HEK293 (cell line): Measurements from ENCODE around the gene ZNF540.

Source experiments
- OSR2 ChIP-seq: fragments of 450-650 bp; formaldehyde crosslinking; IDR thresholded peaks from 2 replicates; pipeline ENCODE4 v1.5.1; 2016; ENCODE audit warnings: missing biosample characterization, missing genetic modification characterization
- PBX3 ChIP-seq: sonication (generic); formaldehyde crosslinking; IDR thresholded peaks from 2 replicates; pipeline ENCODE4 v1.8.1; 2022; ENCODE audit warnings: mild to moderate bottlenecking, moderate library complexity, missing genetic modification reagents
- PRDM2 ChIP-seq: fragments of 450-650 bp; formaldehyde crosslinking; IDR thresholded peaks from 2 replicates; pipeline ENCODE4 v1.5.1; 2016; ENCODE audit warnings: missing biosample characterization, missing genetic modification characterization, borderline replicate concordance
- SP7 ChIP-seq: fragments of 450-650 bp; formaldehyde crosslinking; IDR thresholded peaks from 2 replicates; pipeline ENCODE4 v1.5.1; 2016; ENCODE audit warnings: missing biosample characterization, missing genetic modification characterization
- TCF7L2 ChIP-seq: IDR thresholded peaks from 2 replicates; pipeline ENCODE4 v1.6.1; 2011; ENCODE audit warnings: low read depth, mild to moderate bottlenecking, inconsistent platforms, low read length, moderate library complexity, borderline replicate concordance
- TRIM28 ChIP-seq: IDR thresholded peaks from 2 replicates; pipeline ENCODE4 v1.6.1; 2011; ENCODE audit warnings: low read length, control low read depth, borderline replicate concordance
- ZBTB6 ChIP-seq: fragments of 450-650 bp; formaldehyde crosslinking; IDR thresholded peaks from 2 replicates; pipeline ENCODE4 v1.5.1; 2017; ENCODE audit warnings: missing biosample characterization, missing genetic modification characterization
- ZFP3 ChIP-seq: fragments of 450-650 bp; formaldehyde crosslinking; IDR thresholded peaks from 2 replicates; pipeline ENCODE4 v1.5.1; 2016; ENCODE audit warnings: low read depth, missing biosample characterization, missing genetic modification characterization
- ZFP37 ChIP-seq: fragments of 450-650 bp; formaldehyde crosslinking; IDR thresholded peaks from 2 replicates; pipeline ENCODE4 v1.5.1; 2016; ENCODE audit warnings: missing biosample characterization, missing genetic modification characterization
- ZFP69B ChIP-seq: fragments of 450-650 bp; formaldehyde crosslinking; IDR thresholded peaks from 2 replicates; pipeline ENCODE4 v1.5.1; 2016; ENCODE audit warnings: missing biosample characterization, missing genetic modification characterization
- ZNF114 ChIP-seq: fragments of 450-650 bp; formaldehyde crosslinking; IDR thresholded peaks from 2 replicates; pipeline ENCODE4 v1.5.0; 2017; ENCODE audit warnings: missing biosample characterization, missing genetic modification characterization
- ZNF121 ChIP-seq: fragments of 450-650 bp; formaldehyde crosslinking; IDR thresholded peaks from 2 replicates; pipeline ENCODE4 v1.5.1; 2016; ENCODE audit warnings: missing biosample characterization, missing genetic modification characterization
- ZNF140 ChIP-seq: fragments of 450-650 bp; formaldehyde crosslinking; IDR thresholded peaks from 2 replicates; pipeline ENCODE4 v1.5.1; 2016; ENCODE audit warnings: missing biosample characterization, missing genetic modification characterization
- ZNF157 ChIP-seq: fragments of 450-650 bp; formaldehyde crosslinking; IDR thresholded peaks from 2 replicates; pipeline ENCODE4 v1.5.1; 2016; ENCODE audit warnings: missing biosample characterization, missing genetic modification characterization
- ZNF16 ChIP-seq: fragments of 450-650 bp; formaldehyde crosslinking; IDR thresholded peaks from 2 replicates; pipeline ENCODE4 v1.5.1; 2016; ENCODE audit warnings: low read depth, missing biosample characterization, missing genetic modification characterization
- ZNF184 ChIP-seq: fragments of 450-650 bp; IDR thresholded peaks from 2 replicates; pipeline ENCODE4 v1.5.1; 2018; ENCODE audit warnings: missing biosample characterization, mild to moderate bottlenecking, missing genetic modification characterization
- ZNF211 ChIP-seq: fragments of 450-650 bp; formaldehyde crosslinking; IDR thresholded peaks from 2 replicates; pipeline ENCODE4 v1.5.1; 2016; ENCODE audit warnings: low read depth, missing biosample characterization, missing genetic modification characterization
- ZNF26 ChIP-seq: fragments of 450-650 bp; formaldehyde crosslinking; IDR thresholded peaks from 2 replicates; pipeline ENCODE4 v1.5.1; 2016; ENCODE audit warnings: missing biosample characterization, missing genetic modification characterization
- ZNF335 ChIP-seq: fragments of 450-650 bp; formaldehyde crosslinking; conservative IDR thresholded peaks from 2 replicates; pipeline ENCODE4 v1.5.1; 2016; ENCODE audit warnings: missing biosample characterization, missing genetic modification characterization
- ZNF404 ChIP-seq: fragments of 450-650 bp; formaldehyde crosslinking; IDR thresholded peaks from 2 replicates; pipeline ENCODE4 v1.5.1; 2017; ENCODE audit warnings: missing biosample characterization, missing genetic modification characterization
- ZNF48 ChIP-seq: fragments of 450-650 bp; formaldehyde crosslinking; IDR thresholded peaks from 2 replicates; pipeline ENCODE4 v1.5.1; 2016; ENCODE audit warnings: missing biosample characterization, missing genetic modification characterization
- ZNF501 ChIP-seq: fragments of 450-650 bp; formaldehyde crosslinking; IDR thresholded peaks from 2 replicates; pipeline ENCODE4 v1.5.1; 2016; ENCODE audit warnings: missing biosample characterization, missing genetic modification characterization
- ZNF548 ChIP-seq: fragments of 450-650 bp; formaldehyde crosslinking; IDR thresholded peaks from 2 replicates; pipeline ENCODE4 v1.5.1; 2016; ENCODE audit warnings: missing biosample characterization, missing genetic modification characterization
- ZNF645 ChIP-seq: fragments of 450-650 bp; formaldehyde crosslinking; IDR thresholded peaks from 2 replicates; pipeline ENCODE4; 2016; ENCODE audit warnings: missing biosample characterization, missing genetic modification characterization
- ZNF701 ChIP-seq: fragments of 450-650 bp; formaldehyde crosslinking; IDR thresholded peaks from 2 replicates; pipeline ENCODE4 v1.5.1; 2016; ENCODE audit warnings: missing biosample characterization, missing genetic modification characterization
- ZNF707 ChIP-seq: fragments of 450-650 bp; formaldehyde crosslinking; IDR thresholded peaks from 2 replicates; pipeline ENCODE4 v1.5.1; 2016; ENCODE audit warnings: missing biosample characterization, missing genetic modification characterization
- ZNF76 ChIP-seq: fragments of 450-650 bp; formaldehyde crosslinking; IDR thresholded peaks from 2 replicates; pipeline ENCODE4; 2016; ENCODE audit warnings: low read depth, missing biosample characterization, missing genetic modification characterization, borderline replicate concordance
- ZNF830 ChIP-seq: fragments of 450-650 bp; IDR thresholded peaks from 2 replicates; pipeline ENCODE4 v1.5.0; 2018; ENCODE audit warnings: missing biosample characterization, missing genetic modification characterization, low read depth, mild to moderate bottlenecking, moderate library complexity
- ZSCAN23 ChIP-seq: fragments of 450-650 bp; formaldehyde crosslinking; IDR thresholded peaks from 2 replicates; pipeline ENCODE4 v1.5.1; 2016; ENCODE audit warnings: missing biosample characterization, missing genetic modification characterization
- ZSCAN30 ChIP-seq: fragments of 450-650 bp; IDR thresholded peaks from 2 replicates; pipeline ENCODE4 v1.5.1; 2018; ENCODE audit warnings: missing biosample characterization, mild to moderate bottlenecking, missing genetic modification characterization, moderate library complexity

The ZNF540 gene

GRCh38 chr19:37654629-37655300, 60.1 kb downstream of the ZNF540 start (continued):
- 0 out of 2 replicates have a peak, but pooled peaks have one; percentile 53 for TF ChIP-seq ZNF76 (tag by site-specific recombination)
- TF ChIP-seq TCF7L2, result no peak
- TF ChIP-seq ZNF335 (tag by site-specific recombination), result peak; percentile 100
- peak; percentile 83; the same call in 1 of the 2 replicates for TF ChIP-seq SP7
- TF ChIP-seq ZFP37 (tag by site-specific recombination), result peak; percentile 99; the same call in 1 of the 2 replicates
- 0 out of 2 replicates have a peak, but pooled peaks have one; percentile 17 for TF ChIP-seq ZNF157 (tag by site-specific recombination)
- no peak for TF ChIP-seq ZNF114
- TF ChIP-seq ZNF184, result no peak
- peak; percentile 41; the same call in 1 of the 2 replicates for TF ChIP-seq ZNF16 (tag by site-specific recombination)
- TF ChIP-seq TRIM28, result no peak
- TF ChIP-seq ZNF121, result no peak; the same call in 1 of the 2 replicates
- peak; percentile 89; the same call in 1 of the 2 replicates for TF ChIP-seq PRDM2
- no peak for TF ChIP-seq ZNF830 (tag by site-specific recombination)
- no peak for TF ChIP-seq PBX3 (CRISPR knock-in tag)
- peak; percentile 94; the same call in 1 of the 2 replicates for TF ChIP-seq ZNF501 (tag by site-specific recombination)
- TF ChIP-seq ZNF211 (tag by site-specific recombination), result no peak
- TF ChIP-seq ZNF548, result no peak
- TF ChIP-seq OSR2 (tag by site-specific recombination), result no peak
- TF ChIP-seq ZNF701 (tag by site-specific recombination), result peak; percentile 65; the same call in 1 of the 2 replicates
- 0 out of 2 replicates have a peak, but pooled peaks have one; percentile 57 for TF ChIP-seq ZBTB6 (tag by site-specific recombination)
- TF ChIP-seq ZSCAN23, result peak; percentile 68; the same call in 1 of the 2 replicates
- no peak; the same call in 1 of the 2 replicates for TF ChIP-seq ZFP3 (tag by site-specific recombination)
- peak; percentile 6; the same call in 1 of the 2 replicates for TF ChIP-seq ZNF404
- TF ChIP-seq ZNF26, result no peak
- no peak for TF ChIP-seq ZNF140 (tag by site-specific recombination)
- no peak for TF ChIP-seq ZNF48
- TF ChIP-seq ZSCAN30 (tag by site-specific recombination), result no peak
- peak; percentile 44; the same call in 1 of the 2 replicates for TF ChIP-seq ZNF645
- TF ChIP-seq ZNF707 (tag by site-specific recombination), result peak; percentile 36; the same call in 1 of the 2 replicates
- TF ChIP-seq ZFP69B (tag by site-specific recombination), result peak; percentile 49; the same call in 1 of the 2 replicates
